HCT116 (cell line): Measurements from ENCODE around the gene SPATA3.

Experiments used
- ATF3 ChIP-seq: IDR thresholded peaks from 2 replicates; pipeline ENCODE4 v1.6.1; 2012
- CBX3 ChIP-seq: IDR thresholded peaks from 2 replicates; pipeline ENCODE4 v1.6.1; 2012; ENCODE audit warnings: low read depth
- CEBPB ChIP-seq: IDR thresholded peaks from 2 replicates; pipeline ENCODE4 v1.6.1; 2012; ENCODE audit warnings: low read depth
- CTCF ChIP-seq, 3 experiments: fragments of 200-600 bp in 1 of 3; sonication (generic) in 1 of 3; IDR thresholded peaks in 2 of 3; conservative IDR thresholded peaks in 1 of 3; 2 replicates each; pipeline ENCODE4 v1.5.1; 2012 to 2017; ENCODE audit warnings: low read depth in 2 of 3, low read length in 2 of 3, antibody characterized with exemption in 1 of 3, borderline replicate concordance in 1 of 3, control low read depth in 1 of 3, mild to moderate bottlenecking in 1 of 3, mixed read lengths in 1 of 3, mixed run types in 1 of 3, moderate library complexity in 1 of 3; ENCODE audit not compliant: insufficient read depth in 1 of 3
- EZH2phosphoT487 ChIP-seq: fragments of 200-600 bp; IDR thresholded peaks from 2 replicates; pipeline ENCODE4 v1.6.1; 2018; ENCODE audit warnings: antibody characterized with exemption, borderline replicate concordance
- JUND ChIP-seq: IDR thresholded peaks from 2 replicates; pipeline ENCODE4 v1.6.1; 2012
- POLR2A ChIP-seq: IDR thresholded peaks from 2 replicates; pipeline ENCODE4 v1.7.0; 2011; ENCODE audit warnings: borderline replicate concordance; ENCODE audit not compliant: insufficient read depth, insufficient read length; ENCODE audit errors: extremely low read depth
- POLR2AphosphoS5 ChIP-seq: IDR thresholded peaks from 2 replicates; pipeline ENCODE4 v1.6.1; 2011; ENCODE audit warnings: mild to moderate bottlenecking, low read depth, low read length, moderate library complexity
- RAD21 ChIP-seq: IDR thresholded peaks from 2 replicates; pipeline ENCODE4 v1.6.1; 2012; ENCODE audit warnings: low read depth, mild to moderate bottlenecking
- REST ChIP-seq: IDR thresholded peaks from 2 replicates; pipeline ENCODE4 v1.6.1; 2012; ENCODE audit warnings: low read depth
- SIN3A ChIP-seq: IDR thresholded peaks from 2 replicates; pipeline ENCODE4 v1.6.1; 2012; ENCODE audit warnings: low read depth
- TCF7L2 ChIP-seq: IDR thresholded peaks from 2 replicates; pipeline ENCODE4 v1.7.0; 2011; ENCODE audit warnings: borderline replicate concordance, inconsistent platforms; ENCODE audit not compliant: insufficient read depth, insufficient read length; ENCODE audit errors: extremely low read depth
- YY1 ChIP-seq: IDR thresholded peaks from 2 replicates; pipeline ENCODE4 v1.6.1; 2011; ENCODE audit warnings: low read length, low read depth, moderate library complexity, mild to moderate bottlenecking; ENCODE audit not compliant: insufficient replicate concordance; ENCODE audit errors: extremely low read depth

GRCh38 chr2:230974096-230974913 lies 21.6 kb upstream of the SPATA3 start:
- TF ChIP-seq POLR2A (no peak), EZH2phosphoT487 (no peak), POLR2AphosphoS5 (no peak), CTCF (IDR thresholded peaks at IDR 0.05 in 2 of 3, conservative IDR thresholded peaks at IDR 0.05 in 1 of 3; ENCODE audit: borderline replicate concordance in 1 of 3, insufficient read depth in 1 of 3, low read depth in 2 of 3, low read length in 2 of 3) (no peak), REST (no peak), TCF7L2 (no peak), RAD21 (no peak), JUND (no peak), YY1 (no peak), SIN3A (no peak), CEBPB (no peak), ATF3 (no peak), CBX3 (no peak)
